ENCODE measurements around the gene CA12. TPM values are rescaled to one million over a fixed set of nuclear protein-coding genes. Genes with fewer than 3 reads are reported as not detected.

Gene CA12
- polyA plus RNA-seq, 2 donors = 32.2 to 35.0 TPM

- Histone ChIP-seq H3K4me1 (ENCODE audit: control insufficient read depth in 2 of 2, insufficient read depth in 2 of 2, low read length in 1 of 2) (peaks cover 0 to 6% of the 10 kb centered on the region in 2 donors), H3K27ac (ENCODE audit: low read depth in 2 of 2, low read length in 1 of 2) (peak overlapping the region; percentile 65 to 77), H3K4me3 (ENCODE audit: low read depth in 1 of 2, low read length in 2 of 2) (peak overlapping the region; percentile 54 to 65), H3K27me3 (ENCODE audit: control insufficient read depth in 1 of 2, insufficient read depth in 2 of 2, low read length in 2 of 2) (no peaks in the 10 kb centered on the region), H3K36me3 (ENCODE audit: control insufficient read depth in 2 of 2, insufficient read depth in 2 of 2, low read length in 1 of 2) (no peaks in the 10 kb centered on the region), H3K9me3 (ENCODE audit: control insufficient read depth in 2 of 2, insufficient read depth in 1 of 2, low read depth in 1 of 2, low read length in 1 of 2) (no peaks in the 10 kb centered on the region)
- WGBS, 2 donors = 42 to 50% methylated on average over 14 of the region's 14 CpGs
Observed at GRCh38 chr15:63380808-63381282, 801 bp downstream of the CA12 start.

GRCh38 chr15:63380151-63380807, 1.4 kb downstream of the CA12 start:
- no peaks in the 10 kb centered on the region for H3K36me3 ChIP-seq (ENCODE audit: control insufficient read depth in 2 of 2, insufficient read depth in 2 of 2, low read length in 1 of 2)
- H3K27me3 ChIP-seq (ENCODE audit: control insufficient read depth in 1 of 2, insufficient read depth in 2 of 2, low read length in 2 of 2) = no peaks in the 10 kb centered on the region
- WGBS, 2 donors = 54 to 57% methylated on average over 5 of the region's 5 CpGs
- H3K9me3 ChIP-seq (ENCODE audit: control insufficient read depth in 2 of 2, insufficient read depth in 1 of 2, low read depth in 1 of 2, low read length in 1 of 2) = no peaks in the 10 kb centered on the region
- peaks cover 0 to 6% of the 10 kb centered on the region in 2 donors for H3K4me1 ChIP-seq (ENCODE audit: control insufficient read depth in 2 of 2, insufficient read depth in 2 of 2, low read length in 1 of 2)
- H3K4me3 ChIP-seq (ENCODE audit: low read depth in 1 of 2, low read length in 2 of 2) = peak overlapping the region; percentile 54 to 65
- peak overlapping the region; percentile 15 to 77 for H3K27ac ChIP-seq (ENCODE audit: low read depth in 2 of 2, low read length in 1 of 2)

- Histone ChIP-seq H3K4me3 (ENCODE audit: low read depth in 1 of 2, low read length in 2 of 2) (peak overlapping the region; percentile 54 to 65), H3K36me3 (ENCODE audit: control insufficient read depth in 2 of 2, insufficient read depth in 2 of 2, low read length in 1 of 2) (no peaks in the 10 kb centered on the region), H3K4me1 (ENCODE audit: control insufficient read depth in 2 of 2, insufficient read depth in 2 of 2, low read length in 1 of 2) (peaks cover 0 to 7% of the 10 kb centered on the region in 2 donors), H3K9me3 (ENCODE audit: control insufficient read depth in 2 of 2, insufficient read depth in 1 of 2, low read depth in 1 of 2, low read length in 1 of 2) (no peaks in the 10 kb centered on the region), H3K27me3 (ENCODE audit: control insufficient read depth in 1 of 2, insufficient read depth in 2 of 2, low read length in 2 of 2) (no peaks in the 10 kb centered on the region), H3K27ac (ENCODE audit: low read depth in 2 of 2, low read length in 1 of 2) (peak overlapping the region; percentile 16 to 69)
- 53 to 63% methylated on average over 2 of the region's 2 CpGs for WGBS, 2 donors
Observed at GRCh38 chr15:63379492-63380150, 2.0 kb downstream of the CA12 start.

- Histone ChIP-seq H3K4me1 (ENCODE audit: control insufficient read depth in 2 of 2, insufficient read depth in 2 of 2, low read length in 1 of 2) (peaks cover 2 to 11% of the 10 kb centered on the region in 2 donors), H3K27ac (ENCODE audit: low read depth in 2 of 2, low read length in 1 of 2) (peak overlapping the region; percentile 16 to 69), H3K4me3 (ENCODE audit: low read depth in 1 of 2, low read length in 2 of 2) (peak overlapping the region; percentile 11 to 54), H3K36me3 (ENCODE audit: control insufficient read depth in 2 of 2, insufficient read depth in 2 of 2, low read length in 1 of 2) (no peaks in the 10 kb centered on the region), H3K9me3 (ENCODE audit: control insufficient read depth in 2 of 2, insufficient read depth in 1 of 2, low read depth in 1 of 2, low read length in 1 of 2) (no peaks in the 10 kb centered on the region), H3K27me3 (ENCODE audit: control insufficient read depth in 1 of 2, insufficient read depth in 2 of 2, low read length in 2 of 2) (no peaks in the 10 kb centered on the region)
- WGBS, 2 donors = 67 to 73% methylated on average over 7 of the region's 7 CpGs
Observed at GRCh38 chr15:63378946-63379345, 2.7 kb downstream of the CA12 start.

- WGBS, 2 donors = 16 to 26% methylated on average over 11 of the region's 11 CpGs
- Histone ChIP-seq H3K4me1 (ENCODE audit: control insufficient read depth in 2 of 2, insufficient read depth in 2 of 2, low read length in 1 of 2) (peaks cover 4 to 30% of the 10 kb centered on the region in 2 donors), H3K36me3 (ENCODE audit: control insufficient read depth in 2 of 2, insufficient read depth in 2 of 2, low read length in 1 of 2) (peaks cover 0 to 6% of the 10 kb centered on the region in 2 donors), H3K9me3 (ENCODE audit: control insufficient read depth in 2 of 2, insufficient read depth in 1 of 2, low read depth in 1 of 2, low read length in 1 of 2) (no peaks in the 10 kb centered on the region), H3K27ac (ENCODE audit: low read depth in 2 of 2, low read length in 1 of 2) (peak overlapping the region; percentile 92 to 94), H3K27me3 (ENCODE audit: control insufficient read depth in 1 of 2, insufficient read depth in 2 of 2, low read length in 2 of 2) (no peaks in the 10 kb centered on the region), H3K4me3 (ENCODE audit: low read depth in 1 of 2, low read length in 2 of 2) (no peak overlapping the region)
Observed at GRCh38 chr15:63374686-63375520, 6.7 kb downstream of the CA12 start.

- Histone ChIP-seq H3K27ac (ENCODE audit: low read depth in 2 of 2, low read length in 1 of 2) (peak overlapping the region; percentile 92 to 94), H3K4me1 (ENCODE audit: control insufficient read depth in 2 of 2, insufficient read depth in 2 of 2, low read length in 1 of 2) (peaks cover 4 to 30% of the 10 kb centered on the region in 2 donors), H3K4me3 (ENCODE audit: low read depth in 1 of 2, low read length in 2 of 2) (no peak overlapping the region), H3K9me3 (ENCODE audit: control insufficient read depth in 2 of 2, insufficient read depth in 1 of 2, low read depth in 1 of 2, low read length in 1 of 2) (no peaks in the 10 kb centered on the region), H3K27me3 (ENCODE audit: control insufficient read depth in 1 of 2, insufficient read depth in 2 of 2, low read length in 2 of 2) (no peaks in the 10 kb centered on the region), H3K36me3 (ENCODE audit: control insufficient read depth in 2 of 2, insufficient read depth in 2 of 2, low read length in 1 of 2) (peaks cover 0 to 6% of the 10 kb centered on the region in 2 donors)
- WGBS, 2 donors = 88 to 89% methylated on average over 9 of the region's 9 CpGs
Observed at GRCh38 chr15:63373866-63374548, 7.6 kb downstream of the CA12 start.

- Histone ChIP-seq H3K27me3 (ENCODE audit: control insufficient read depth in 1 of 2, insufficient read depth in 2 of 2, low read length in 2 of 2) (no peaks in the 10 kb centered on the region), H3K36me3 (ENCODE audit: control insufficient read depth in 2 of 2, insufficient read depth in 2 of 2, low read length in 1 of 2) (peaks cover 0 to 6% of the 10 kb centered on the region in 2 donors), H3K4me1 (ENCODE audit: control insufficient read depth in 2 of 2, insufficient read depth in 2 of 2, low read length in 1 of 2) (peaks cover 4 to 33% of the 10 kb centered on the region in 2 donors), H3K4me3 (ENCODE audit: low read depth in 1 of 2, low read length in 2 of 2) (no peak overlapping the region), H3K9me3 (ENCODE audit: control insufficient read depth in 2 of 2, insufficient read depth in 1 of 2, low read depth in 1 of 2, low read length in 1 of 2) (no peaks in the 10 kb centered on the region), H3K27ac (ENCODE audit: low read depth in 2 of 2, low read length in 1 of 2) (peak overlapping the region; percentile 92 to 94)
- 78% methylated on average over 3 of the region's 3 CpGs for WGBS, 2 donors
Observed at GRCh38 chr15:63373330-63373729, 8.3 kb downstream of the CA12 start.

- Histone ChIP-seq H3K4me1 (ENCODE audit: control insufficient read depth in 2 of 2, insufficient read depth in 2 of 2, low read length in 1 of 2) (peaks cover 4 to 36% of the 10 kb centered on the region in 2 donors), H3K27ac (ENCODE audit: low read depth in 2 of 2, low read length in 1 of 2) (peak overlapping the region; percentile 92 to 94), H3K36me3 (ENCODE audit: control insufficient read depth in 2 of 2, insufficient read depth in 2 of 2, low read length in 1 of 2) (peaks cover 0 to 6% of the 10 kb centered on the region in 2 donors), H3K9me3 (ENCODE audit: control insufficient read depth in 2 of 2, insufficient read depth in 1 of 2, low read depth in 1 of 2, low read length in 1 of 2) (no peaks in the 10 kb centered on the region), H3K4me3 (ENCODE audit: low read depth in 1 of 2, low read length in 2 of 2) (no peak overlapping the region), H3K27me3 (ENCODE audit: control insufficient read depth in 1 of 2, insufficient read depth in 2 of 2, low read length in 2 of 2) (no peaks in the 10 kb centered on the region)
- 80 to 88% methylated on average over 5 of the region's 5 CpGs for WGBS, 2 donors
Observed at GRCh38 chr15:63372753-63373152, 8.9 kb downstream of the CA12 start.

Data from esophagus (tissue), 2 donors.